ENCODE results near the gene ACOT8. TPM values are rescaled to one million over a fixed set of nuclear protein-coding genes. Genes with fewer than 3 reads are reported as not detected.

ACOT8 gene
- total and polyA plus RNA-seq, 2 donors (not counting 3 experiments of a cell fraction or from before 2014, with no cell fraction given): 15.5 to 50.9 TPM

DNA sequence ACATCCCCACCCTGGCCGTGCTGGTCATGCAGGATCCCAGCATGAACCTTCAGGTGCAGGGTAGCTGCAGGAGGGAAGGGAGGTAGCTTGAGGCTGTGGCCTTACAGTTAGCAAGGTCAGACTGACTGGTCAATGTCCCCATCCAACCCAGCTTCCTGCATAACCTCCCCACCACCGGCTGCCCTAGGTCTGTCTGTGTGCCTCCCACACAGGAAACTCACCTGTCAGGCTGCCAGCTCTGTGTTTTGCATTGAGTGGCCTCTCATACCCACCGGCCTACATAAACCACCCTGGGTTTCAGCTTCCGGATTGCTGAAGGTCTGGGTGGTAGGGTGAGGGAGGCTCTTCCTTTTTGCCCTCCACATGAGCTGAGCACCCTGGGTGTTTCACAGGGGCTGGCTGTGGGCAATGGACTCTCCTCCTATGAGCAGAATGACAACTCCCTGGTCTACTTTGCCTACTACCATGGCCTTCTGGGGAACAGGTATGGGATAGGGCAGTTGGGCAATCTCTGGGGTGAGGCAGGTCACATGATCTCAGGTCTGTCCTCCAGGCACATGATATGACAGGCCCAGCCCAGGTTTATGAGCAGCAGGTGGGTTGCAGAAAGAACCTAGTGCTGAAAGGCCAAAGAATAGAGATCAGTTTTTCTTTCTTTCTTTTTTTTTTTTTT, 35.8 kb upstream of the ACOT8 start:
- dilution Hi-C loops (cut with MboI; ENCODE audit: extremely low pct_ligation_motif_present, low sequenced_read_pairs): no loop called here
- POLR2A ChIA-PET: no interaction called here

More for the DNA sequence above, 35.8 kb upstream of the ACOT8 start:
- no peak for TF ChIP-seq EZH2 (IDR thresholded peaks at IDR 0.05; ENCODE audit: borderline replicate concordance, low read depth, low read length, severe bottlenecking)
- TF ChIP-seq, protein P1, sequence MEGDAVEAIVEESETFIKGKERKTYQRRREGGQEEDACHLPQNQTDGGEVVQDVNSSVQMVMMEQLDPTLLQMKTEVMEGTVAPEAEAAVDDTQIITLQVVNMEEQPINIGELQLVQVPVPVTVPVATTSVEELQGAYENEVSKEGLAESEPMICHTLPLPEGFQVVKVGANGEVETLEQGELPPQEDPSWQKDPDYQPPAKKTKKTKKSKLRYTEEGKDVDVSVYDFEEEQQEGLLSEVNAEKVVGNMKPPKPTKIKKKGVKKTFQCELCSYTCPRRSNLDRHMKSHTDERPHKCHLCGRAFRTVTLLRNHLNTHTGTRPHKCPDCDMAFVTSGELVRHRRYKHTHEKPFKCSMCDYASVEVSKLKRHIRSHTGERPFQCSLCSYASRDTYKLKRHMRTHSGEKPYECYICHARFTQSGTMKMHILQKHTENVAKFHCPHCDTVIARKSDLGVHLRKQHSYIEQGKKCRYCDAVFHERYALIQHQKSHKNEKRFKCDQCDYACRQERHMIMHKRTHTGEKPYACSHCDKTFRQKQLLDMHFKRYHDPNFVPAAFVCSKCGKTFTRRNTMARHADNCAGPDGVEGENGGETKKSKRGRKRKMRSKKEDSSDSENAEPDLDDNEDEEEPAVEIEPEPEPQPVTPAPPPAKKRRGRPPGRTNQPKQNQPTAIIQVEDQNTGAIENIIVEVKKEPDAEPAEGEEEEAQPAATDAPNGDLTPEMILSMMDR (IDR thresholded peaks at IDR 0.05; ENCODE audit: extremely low read depth in 1 of 2, insufficient read depth in 1 of 2, low read depth in 1 of 2, low read length in 2 of 2): no peak
- TF ChIP-seq FOS (IDR thresholded peaks at IDR 0.05; ENCODE audit: borderline replicate concordance, insufficient read depth, low read length): no peak
- no peak for TF ChIP-seq POLR2A (IDR thresholded peaks at IDR 0.05; ENCODE audit: low read depth, low read length)
- no peak for TF ChIP-seq GATA2 (IDR thresholded peaks at IDR 0.05; ENCODE audit: insufficient read depth, insufficient read length, low read depth, low read length)
- no peak for TF ChIP-seq POLR2AphosphoS5 (IDR thresholded peaks at IDR 0.05; ENCODE audit: insufficient read depth, low read depth, low read length)
- TF ChIP-seq MYC (IDR thresholded peaks at IDR 0.05; ENCODE audit: low read depth, low read length): no peak
- no peak for TF ChIP-seq JUN (IDR thresholded peaks at IDR 0.05; ENCODE audit: borderline replicate concordance, insufficient read depth, insufficient read length, low read depth)
- TF ChIP-seq, protein P2, sequence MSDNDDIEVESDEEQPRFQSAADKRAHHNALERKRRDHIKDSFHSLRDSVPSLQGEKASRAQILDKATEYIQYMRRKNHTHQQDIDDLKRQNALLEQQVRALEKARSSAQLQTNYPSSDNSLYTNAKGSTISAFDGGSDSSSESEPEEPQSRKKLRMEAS (IDR thresholded peaks at IDR 0.05; ENCODE audit: insufficient read depth, insufficient read length): no peak
- no peak overlapping the region for H3K27ac ChIP-seq (ENCODE audit: insufficient read depth, low read depth, low read length)
- H3K9ac ChIP-seq (replicated peaks; ENCODE audit: extremely low read depth, insufficient read depth, low read length): no peak overlapping the region
- no peak overlapping the region for H3K4me3 ChIP-seq (replicated peaks in 1 of 3; ENCODE audit: insufficient read depth in 1 of 3, low read depth in 1 of 3, low read length in 3 of 3)
- no peaks in the 10 kb centered on the region for H3K9me3 ChIP-seq (replicated peaks; ENCODE audit: control insufficient read depth, insufficient read depth, low read length)
- H3K9me1 ChIP-seq (replicated peaks; ENCODE audit: control insufficient read depth, extremely low read depth, insufficient read depth, low read length): no peaks in the 10 kb centered on the region
- no TSS peak for BruUV-seq (replicated peaks)
- H3K27me3 ChIP-seq (ENCODE audit: control insufficient read depth in 2 of 2, insufficient read depth in 2 of 2, low read length in 2 of 2): no peaks in the 10 kb centered on the region
- no peak for FAIRE-seq
- CTCF ChIA-PET: interaction anchor here (1.9 to 4.9 kb wide), 5 partner anchors 17 to 78 kb away, joined by 5 to 50 read pairs (median 35); partner anchors contain the start of genes PCIF1, PLTP and ZNF335
- peaks cover 22% of the 10 kb centered on the region for H3K4me1 ChIP-seq (ENCODE audit: control insufficient read depth, extremely low read depth, insufficient read depth, low read length)
- no peaks in the 10 kb centered on the region for H4K20me1 ChIP-seq (replicated peaks; ENCODE audit: control insufficient read depth, extremely low read depth, insufficient read depth, low read length)
- peaks cover 4 to 22% of the 10 kb centered on the region in 2 experiments for H3K36me3 ChIP-seq (ENCODE audit: control insufficient read depth in 2 of 2, extremely low read depth in 1 of 2, insufficient read depth in 2 of 2, low read length in 2 of 2)
- H2AFZ ChIP-seq (ENCODE audit: low read depth, low read length): no peak overlapping the region
- no peak overlapping the region for H3K4me2 ChIP-seq (ENCODE audit: insufficient read depth, low read length)
- no peaks in the 10 kb centered on the region for H3K79me2 ChIP-seq (ENCODE audit: control insufficient read depth, insufficient read depth, low read length)
- no peak for DNase-seq (ENCODE audit: low read depth, low spot score)
- intact Hi-C loops (cut with micrococcal nuclease): no loop called here
